Measurements from ENCODE around the gene MRPL44.
"Not testable (repeated sequence)": the region's sequence is repeated elsewhere in the genome, so short reads cannot be mapped to it uniquely, and the experiment has no call there.

MRPL44 gene

GRCh38 chr2:223936862-223937326 lies 20.4 kb upstream of the MRPL44 start:
- H3K27me3 ChIP-seq (ENCODE audit: insufficient read depth, poor library complexity, severe bottlenecking) = no peaks in the 10 kb centered on the region
- no peak for TF ChIP-seq POLR2AphosphoS5 (IDR thresholded peaks at IDR 0.05; ENCODE audit: low read depth)
- TF ChIP-seq REST (IDR thresholded peaks at IDR 0.05; ENCODE audit: insufficient replicate concordance, low read depth) = no peak
- TF ChIP-seq GABPA (IDR thresholded peaks at IDR 0.05; ENCODE audit: low read depth) = no peak
- DNase-seq (ENCODE audit: low read depth in 1 of 2, low spot score in 1 of 2) = no peak
- no peak overlapping the region for H3K27ac ChIP-seq (replicated peaks)
- H3K4me3 ChIP-seq (replicated peaks; ENCODE audit: insufficient read depth, low read length) = no peak overlapping the region

- TF ChIP-seq POLR2AphosphoS5 (IDR thresholded peaks at IDR 0.05; ENCODE audit: low read depth) = no peak
- no peak for TF ChIP-seq REST (IDR thresholded peaks at IDR 0.05; ENCODE audit: insufficient replicate concordance, low read depth)
- no peak for TF ChIP-seq SPI1 (IDR thresholded peaks at IDR 0.05; ENCODE audit: borderline replicate concordance, low read depth)
- TF ChIP-seq CTCF (IDR thresholded peaks at IDR 0.05; ENCODE audit: insufficient read depth, low read length) = no peak
- no peak for TF ChIP-seq GABPA (IDR thresholded peaks at IDR 0.05; ENCODE audit: low read depth)
- no peak for DNase-seq (ENCODE audit: low read depth in 1 of 2, low spot score in 1 of 2)
- no peak overlapping the region for H3K27ac ChIP-seq (replicated peaks)
- H3K27me3 ChIP-seq (ENCODE audit: insufficient read depth, poor library complexity, severe bottlenecking) = no peaks in the 10 kb centered on the region
- H3K4me3 ChIP-seq (replicated peaks; ENCODE audit: insufficient read depth, low read length) = no peak overlapping the region
Observed at GRCh38 chr2:223937535-223937934, 19.7 kb upstream of the MRPL44 start.

GRCh38 chr2:223939438-223939837 lies 17.8 kb upstream of the MRPL44 start:
- H3K27ac ChIP-seq (replicated peaks); H3K4me3 ChIP-seq (replicated peaks; ENCODE audit: insufficient read depth, low read length); DNase-seq (ENCODE audit: low read depth in 1 of 2, low spot score in 1 of 2); H3K27me3 ChIP-seq (ENCODE audit: insufficient read depth, poor library complexity, severe bottlenecking): not testable (repeated sequence)

- TF ChIP-seq GABPA (IDR thresholded peaks at IDR 0.05; ENCODE audit: low read depth) = no peak
- TF ChIP-seq SPI1 (IDR thresholded peaks at IDR 0.05; ENCODE audit: borderline replicate concordance, low read depth) = no peak
- TF ChIP-seq POLR2AphosphoS5 (IDR thresholded peaks at IDR 0.05; ENCODE audit: low read depth) = no peak
- no peak for TF ChIP-seq CTCF (IDR thresholded peaks at IDR 0.05; ENCODE audit: insufficient read depth, low read length)
- no peak for TF ChIP-seq REST (IDR thresholded peaks at IDR 0.05; ENCODE audit: insufficient replicate concordance, low read depth)
- Histone ChIP-seq H3K4me3 (replicated peaks; ENCODE audit: insufficient read depth, low read length) (no peak overlapping the region), H3K27me3 (ENCODE audit: insufficient read depth, poor library complexity, severe bottlenecking) (no peaks in the 10 kb centered on the region), H3K27ac (replicated peaks) (no peak overlapping the region)
- DNase-seq (ENCODE audit: low read depth in 1 of 2, low spot score in 1 of 2) = no peak
Observed at GRCh38 chr2:223941579-223942277, 15.5 kb upstream of the MRPL44 start.

Data from HL-60 (cell line).